ENCODE measurements around the gene MSL2.

MSL2 gene

GRCh38 chr3:136189859-136190617 is 6.1 kb downstream of the MSL2 start:
- DNase-seq (ENCODE audit: low read depth): no peak
- TF ChIP-seq CTCF (IDR thresholded peaks at IDR 0.05; ENCODE audit: insufficient read depth, low read depth, low read length, missing control alignments): no peak
- H3K4me3 ChIP-seq (ENCODE audit: low read length): no peak overlapping the region

GRCh38 chr3:136189043-136189442 is 7.1 kb downstream of the MSL2 start:
- DNase-seq (ENCODE audit: low read depth): no peak
- no peak for TF ChIP-seq CTCF (IDR thresholded peaks at IDR 0.05; ENCODE audit: insufficient read depth, low read depth, low read length, missing control alignments)
- no peak overlapping the region for H3K4me3 ChIP-seq (ENCODE audit: low read length)

GRCh38 chr3:136187868-136188267 is 8.3 kb downstream of the MSL2 start:
- no peak overlapping the region for H3K4me3 ChIP-seq (ENCODE audit: low read length)
- no peak for DNase-seq (ENCODE audit: low read depth)
- no peak for TF ChIP-seq CTCF (IDR thresholded peaks at IDR 0.05; ENCODE audit: insufficient read depth, low read depth, low read length, missing control alignments)

- TF ChIP-seq CTCF (IDR thresholded peaks at IDR 0.05; ENCODE audit: insufficient read depth, low read depth, low read length, missing control alignments): no peak
- no peak overlapping the region for H3K4me3 ChIP-seq (ENCODE audit: low read length)
- peak; percentile 17 for DNase-seq (ENCODE audit: low read depth)
Measured at GRCh38 chr3:136186846-136187245, 9.3 kb downstream of the MSL2 start.

- H3K4me3 ChIP-seq (ENCODE audit: low read length): no peak overlapping the region
- DNase-seq (ENCODE audit: low read depth): peak; percentile 83
- TF ChIP-seq CTCF (IDR thresholded peaks at IDR 0.05; ENCODE audit: insufficient read depth, low read depth, low read length, missing control alignments): no peak
Measured at GRCh38 chr3:136186344-136186743, 9.8 kb downstream of the MSL2 start.

GRCh38 chr3:136184703-136185102 is 11.4 kb downstream of the MSL2 start:
- TF ChIP-seq CTCF (IDR thresholded peaks at IDR 0.05; ENCODE audit: insufficient read depth, low read depth, low read length, missing control alignments): no peak
- H3K4me3 ChIP-seq (ENCODE audit: low read length): no peak overlapping the region
- DNase-seq (ENCODE audit: low read depth): no peak

GRCh38 chr3:136181741-136182140 is 14.4 kb downstream of the MSL2 start:
- H3K4me3 ChIP-seq (ENCODE audit: low read length): no peak overlapping the region
- DNase-seq (ENCODE audit: low read depth): no peak
- no peak for TF ChIP-seq CTCF (IDR thresholded peaks at IDR 0.05; ENCODE audit: insufficient read depth, low read depth, low read length, missing control alignments)
